Ureter (tissue), 1 donor: ENCODE measurements around the gene LLGL1. TPM values are rescaled to one million over a fixed set of nuclear protein-coding genes. Genes with fewer than 3 reads are reported as not detected.

Source experiments
- DNase-seq: peaks from one replicate; pipeline ENCODE4 v3.0.0-alpha.2; 2020; ENCODE audit warnings: low spot score
- total RNA-seq: library from RNA; stranded (reverse); gene quantifications from one replicate; pipeline ENCODE4 v1.2.4, GENCODE V29; 2023
- donor health status: DM: yes; HTN: yes; CAD: no.

Gene LLGL1
- total RNA-seq, 1 donor from 2014 or later: 18.5 TPM

- no peak for DNase-seq
Observed at GRCh38 chr17:18229771-18230170, 4.3 kb downstream of the LLGL1 start.

- no peak for DNase-seq
Observed at GRCh38 chr17:18230288-18231141, 5.1 kb downstream of the LLGL1 start.

DNA sequence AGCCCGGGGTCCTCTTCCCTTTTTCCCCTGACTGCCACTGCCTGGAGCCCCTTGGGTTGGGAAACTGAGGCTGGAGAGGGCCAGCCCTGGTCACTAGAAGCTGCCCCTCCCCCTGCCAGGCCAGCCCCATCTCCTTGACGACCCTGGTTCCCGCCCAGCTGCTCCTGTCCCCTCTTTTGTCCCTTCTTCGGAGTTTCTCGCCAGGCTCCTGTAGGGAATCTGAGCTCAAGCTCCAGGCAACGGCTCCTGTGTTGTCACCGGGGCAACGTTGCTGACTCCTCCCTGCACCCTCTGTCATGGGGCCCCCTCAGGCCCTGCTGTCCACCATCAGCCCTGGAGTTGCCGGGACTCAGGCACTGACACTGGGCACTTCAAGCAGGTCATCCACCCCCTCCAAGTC lies 5.7 kb downstream of the LLGL1 start:
- no peak for DNase-seq

- DNase-seq: no peak
Observed at GRCh38 chr17:18233803-18234518, 8.5 kb downstream of the LLGL1 start.

DNA sequence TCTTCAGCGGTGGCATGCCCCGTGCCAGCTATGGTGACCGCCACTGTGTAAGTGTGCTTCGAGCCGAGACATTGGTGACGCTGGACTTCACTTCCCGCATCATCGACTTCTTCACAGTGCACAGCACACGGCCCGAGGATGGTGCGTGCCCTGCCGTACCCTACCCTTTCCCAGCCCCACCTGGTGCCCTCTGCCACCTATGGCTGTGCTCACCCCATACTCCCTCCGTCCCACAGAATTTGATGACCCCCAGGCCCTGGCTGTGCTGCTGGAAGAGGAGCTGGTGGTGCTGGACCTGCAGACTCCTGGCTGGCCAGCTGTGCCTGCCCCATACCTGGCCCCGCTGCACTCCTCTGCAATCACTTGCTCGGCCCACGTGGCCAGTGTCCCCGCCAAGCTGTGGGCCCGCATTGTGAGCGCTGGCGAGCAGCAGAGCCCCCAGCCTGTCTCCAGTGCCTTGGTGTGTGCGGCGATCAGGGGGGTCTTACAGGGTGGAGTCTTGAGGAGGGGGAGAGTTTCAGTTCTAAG lies 9.5 kb downstream of the LLGL1 start:
- DNase-seq: no peak

- peak; percentile 70 for DNase-seq
Observed at GRCh38 chr17:18235743-18236256, 10.4 kb downstream of the LLGL1 start.

- DNase-seq: no peak
Observed at GRCh38 chr17:18236494-18236893, 11.1 kb downstream of the LLGL1 start.

- no peak for DNase-seq
Observed at GRCh38 chr17:18237461-18237860, 12.0 kb downstream of the LLGL1 start.

GRCh38 chr17:18238299-18238698 lies 12.9 kb downstream of the LLGL1 start:
- DNase-seq: no peak

GRCh38 chr17:18240449-18240848 lies 15.0 kb downstream of the LLGL1 start:
- no peak for DNase-seq

DNA sequence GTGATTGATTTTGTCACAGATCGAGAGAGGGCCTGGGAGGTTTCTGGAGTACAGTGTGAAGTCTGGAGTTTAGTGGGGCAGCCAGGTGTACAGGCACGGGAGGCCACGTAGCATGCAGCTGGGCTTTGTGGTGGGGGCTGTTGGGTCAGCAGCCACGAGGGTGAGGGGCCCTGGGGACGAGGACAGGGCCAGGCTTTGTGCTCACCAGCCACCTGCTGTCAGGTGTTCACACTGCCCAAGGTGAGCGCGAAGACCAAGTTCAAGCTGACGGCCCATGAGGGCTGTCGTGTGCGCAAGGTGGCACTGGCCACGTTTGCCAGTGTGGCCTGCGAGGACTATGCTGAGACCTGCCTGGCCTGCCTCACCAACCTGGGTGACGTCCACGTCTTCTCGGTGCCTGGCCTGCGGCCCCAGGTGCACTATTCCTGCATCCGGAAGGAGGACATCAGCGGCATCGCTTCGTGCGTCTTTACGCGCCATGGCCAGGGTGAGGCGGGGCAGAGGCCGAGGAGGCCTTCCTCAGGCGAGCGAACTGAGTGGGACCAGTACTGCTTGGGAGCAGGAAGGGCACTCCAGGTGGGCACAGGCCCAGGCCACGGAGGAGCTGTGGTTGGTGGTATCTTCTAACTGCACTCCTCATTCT lies 15.9 kb downstream of the LLGL1 start:
- DNase-seq: no peak

- no peak for DNase-seq
Observed at GRCh38 chr17:18245038-18245776, 19.8 kb downstream of the LLGL1 start.

DNA sequence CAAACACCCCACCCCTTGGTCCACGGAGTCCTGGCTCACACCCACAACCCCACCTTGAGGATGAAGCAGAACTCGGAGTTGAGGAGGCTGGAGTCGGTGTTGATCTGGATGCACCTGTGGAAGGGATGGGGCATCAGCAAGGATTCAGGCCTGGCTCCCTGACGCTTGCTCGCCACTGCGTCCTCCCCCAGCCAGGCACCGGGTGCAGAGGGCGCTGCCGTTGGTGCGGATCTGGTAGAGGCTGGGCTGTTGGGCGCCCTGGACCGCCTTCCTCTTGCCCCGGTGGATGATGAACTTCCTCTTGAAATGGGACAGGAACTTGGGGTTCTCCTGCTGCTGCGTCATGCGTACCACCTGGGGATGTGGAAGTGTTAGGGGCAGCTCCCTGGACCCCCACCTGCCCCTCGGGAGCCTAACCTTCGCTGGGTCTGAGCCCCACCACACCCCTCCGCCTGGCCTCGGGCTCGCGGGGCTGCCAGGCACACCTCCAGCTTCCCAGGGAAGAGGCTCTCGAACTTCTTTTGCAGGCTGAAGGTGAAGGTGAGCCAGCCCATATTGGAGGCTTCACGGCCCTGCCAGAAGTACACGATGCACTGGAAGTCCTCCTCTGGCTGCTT lies 20.8 kb downstream of the LLGL1 start:
- DNase-seq: no peak

- DNase-seq: peak; percentile 83
Observed at GRCh38 chr17:18246880-18247612, 21.6 kb downstream of the LLGL1 start.

DNA sequence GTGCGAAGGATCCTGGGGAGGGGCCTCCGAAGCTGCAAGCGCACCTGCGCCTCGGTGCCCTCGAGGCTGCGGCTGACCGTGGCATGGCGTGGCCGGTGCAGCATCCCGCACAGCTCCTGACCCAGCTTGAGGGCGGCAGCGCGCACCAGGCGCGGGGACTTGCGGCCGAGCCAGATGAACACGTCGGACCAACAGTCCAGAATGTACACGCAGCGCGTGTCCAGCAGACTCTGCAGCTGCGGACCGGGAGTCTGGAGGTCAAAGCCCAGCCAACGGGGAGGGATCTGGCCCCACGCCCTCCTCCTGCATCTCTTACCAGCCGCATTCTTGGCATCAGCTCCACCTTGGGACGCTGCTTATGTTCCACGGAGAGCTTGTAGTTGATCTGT lies 22.2 kb downstream of the LLGL1 start:
- no peak for DNase-seq

- peak; percentile 76 for DNase-seq
Observed at GRCh38 chr17:18248300-18248731, 22.9 kb downstream of the LLGL1 start.

GRCh38 chr17:18248811-18249210 lies 23.4 kb downstream of the LLGL1 start:
- DNase-seq: no peak

DNA sequence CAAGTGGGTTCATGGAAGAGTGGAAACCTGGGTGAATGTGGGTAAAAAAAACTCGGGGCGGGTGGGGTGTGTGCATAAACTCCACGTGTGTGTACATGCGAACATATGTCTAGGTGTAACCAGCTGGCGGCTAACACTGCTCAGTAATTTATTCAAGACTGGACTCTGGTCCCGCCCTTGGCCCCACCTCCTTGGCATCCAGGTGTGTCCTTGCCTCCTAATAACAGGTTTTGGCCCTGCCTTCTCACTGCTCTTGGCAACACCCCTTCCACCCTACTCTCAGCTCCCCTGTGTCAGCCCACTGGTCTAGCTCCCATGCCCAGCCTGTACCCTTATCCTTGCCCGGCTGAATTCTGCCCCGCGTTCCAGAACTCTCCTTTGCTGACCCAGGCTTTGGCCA lies 24.8 kb downstream of the LLGL1 start:
- no peak for DNase-seq

DNA sequence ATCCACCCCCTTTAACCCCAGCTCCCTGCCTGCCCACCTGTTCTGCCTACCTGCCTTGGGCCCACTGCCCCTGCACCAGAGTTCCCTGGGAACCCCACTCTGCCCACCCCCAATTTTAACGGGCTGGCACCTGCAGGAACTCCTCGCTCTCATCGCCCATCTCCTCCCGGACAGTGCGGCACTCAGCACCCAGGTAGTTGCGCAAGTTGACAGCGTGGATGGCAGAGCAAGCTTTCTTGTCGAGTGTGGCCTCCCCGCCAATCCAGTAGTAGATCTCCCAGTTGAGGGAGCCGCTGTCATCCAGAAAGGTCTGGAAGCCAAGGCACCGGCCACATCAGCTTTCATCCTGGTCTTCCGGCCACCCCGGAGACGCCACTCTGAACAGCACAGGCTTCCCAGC lies 25.3 kb downstream of the LLGL1 start:
- DNase-seq: no peak

DNA sequence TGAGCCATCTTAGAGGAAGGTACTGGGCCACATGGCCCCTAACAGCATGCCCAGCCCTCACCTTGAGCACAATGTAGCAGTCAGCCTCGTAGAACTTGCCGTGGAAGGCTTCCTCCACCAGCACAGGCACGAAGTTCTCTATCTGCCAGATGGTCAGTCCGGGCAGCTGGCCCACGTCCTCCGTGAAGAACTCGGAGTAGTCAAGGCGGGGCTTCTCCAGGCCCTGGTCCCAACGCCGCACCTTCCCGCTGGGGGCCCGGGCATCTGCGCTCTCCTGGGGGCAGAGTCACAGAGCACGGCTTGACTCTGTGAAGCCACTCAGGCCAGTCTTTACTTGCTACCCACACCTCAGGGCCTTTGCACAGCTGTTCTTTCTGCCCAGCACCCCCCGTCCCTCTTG lies 25.8 kb downstream of the LLGL1 start:
- no peak for DNase-seq
